OCI-LY3 (cell line): ENCODE measurements around the gene POMGNT2.

ENCODE experiments used
- H2AFZ ChIP-seq: fragments of 200-600, 300-600 bp; shearing (Covaris generic); 2 replicates; pipeline ENCODE4 v1.6.0; 2014; ENCODE audit warnings: antibody characterized with exemption, low read depth, low read length
- H3K27ac ChIP-seq: fragments of 200-600, 300-600 bp; sonication (generic); 2 replicates; pipeline ENCODE4 v1.5.1; 2014; ENCODE audit warnings: mild to moderate bottlenecking, low read length, moderate library complexity, mixed read lengths
- H3K27me3 ChIP-seq: fragments of 200-600, 300-600 bp; sonication (generic); 2 replicates; pipeline ENCODE4 v1.6.1; 2014; ENCODE audit warnings: low read depth, low read length, mixed read lengths
- H3K36me3 ChIP-seq: fragments of 200-600, 300-600 bp; sonication (generic); replicated peaks from 2 replicates; pipeline ENCODE3; 2014; ENCODE audit warnings: low read depth, low read length, mixed read lengths
- H3K4me1 ChIP-seq: fragments of 300-600, 200-600 bp; sonication (generic); 2 replicates; pipeline ENCODE4 v1.6.1; 2014; ENCODE audit warnings: low read length, mixed read lengths
- H3K4me2 ChIP-seq: fragments of 200-600, 300-600 bp; sonication (generic); 2 replicates; pipeline ENCODE4 v1.6.1; 2014; ENCODE audit warnings: low read length, mixed read lengths
- H3K4me3 ChIP-seq: fragments of 300-600, 200-600 bp; sonication (generic); 2 replicates; pipeline ENCODE4 v1.5.1; 2014; ENCODE audit warnings: antibody characterized with exemption, mild to moderate bottlenecking, low read length, moderate library complexity
- H3K79me2 ChIP-seq: fragments of 300-600, 200-600 bp; shearing (Covaris generic); 2 replicates; pipeline ENCODE4 v1.6.1; 2014; ENCODE audit warnings: mild to moderate bottlenecking, low read length, mixed read lengths
- H3K9ac ChIP-seq: fragments of 300-600, 200-600 bp; shearing (Covaris generic); 2 replicates; pipeline ENCODE4 v1.6.0; 2014; ENCODE audit warnings: mild to moderate bottlenecking, low read length, moderate library complexity
- H3K9me3 ChIP-seq: fragments of 200-600, 300-600 bp; shearing (Covaris generic); 2 replicates; pipeline ENCODE4 v1.6.1; 2014; ENCODE audit warnings: low read length, mixed read lengths; ENCODE audit not compliant: insufficient read depth
- H4K20me1 ChIP-seq: fragments of 200-600, 300-600 bp; sonication (generic); 2 replicates; pipeline ENCODE4 v1.6.1; 2016; ENCODE audit warnings: low read length, mixed read lengths; ENCODE audit not compliant: insufficient read depth
- CTCF ChIP-seq: fragments of 200-600, 300-600 bp; sonication (generic); IDR thresholded peaks from 2 replicates; pipeline ENCODE4 v1.5.1; 2014; ENCODE audit warnings: antibody characterized with exemption, low read length, low read depth
- EZH2phosphoT487 ChIP-seq: fragments of 200-600 bp; shearing (Covaris generic); IDR thresholded peaks from 2 replicates; pipeline ENCODE4 v1.6.1; 2018; ENCODE audit warnings: antibody characterized with exemption, mixed run types, low read depth

Gene POMGNT2

GRCh38 chr3:43031889-43032545 is 73.9 kb downstream of the POMGNT2 start:
- Histone ChIP-seq H3K27ac (no peak overlapping the region), H3K27me3 (peaks cover 25% of the 10 kb centered on the region), H3K36me3 (no peaks in the 10 kb centered on the region), H2AFZ (no peak overlapping the region), H4K20me1 (no peaks in the 10 kb centered on the region), H3K9me3 (no peaks in the 10 kb centered on the region), H3K4me3 (no peak overlapping the region), H3K9ac (no peak overlapping the region), H3K4me2 (no peak overlapping the region), H3K79me2 (no peaks in the 10 kb centered on the region), H3K4me1 (peaks cover 11% of the 10 kb centered on the region)
- TF ChIP-seq CTCF (no peak), EZH2phosphoT487 (no peak)

- Histone ChIP-seq H3K27me3 (peaks cover 19% of the 10 kb centered on the region), H3K4me2 (peak overlapping the region; percentile 0; the same call in 1 of the 2 replicates), H3K9ac (no peak overlapping the region)
Measured at GRCh38 chr3:43031485-43031884, 74.4 kb downstream of the POMGNT2 start.

GRCh38 chr3:43030162-43030935 is 75.5 kb downstream of the POMGNT2 start:
- no peak for TF ChIP-seq EZH2phosphoT487
- no peak for TF ChIP-seq CTCF

More at GRCh38 chr3:43031485-43031884, 74.4 kb downstream of the POMGNT2 start:
- no peaks in the 10 kb centered on the region for H3K9me3 ChIP-seq
- no peaks in the 10 kb centered on the region for H3K79me2 ChIP-seq
- H3K27ac ChIP-seq: no peak overlapping the region
- H3K4me3 ChIP-seq: no peak overlapping the region
- no peak for TF ChIP-seq CTCF
- TF ChIP-seq EZH2phosphoT487: no peak
- H4K20me1 ChIP-seq: no peaks in the 10 kb centered on the region
- H3K4me1 ChIP-seq: peaks cover 11% of the 10 kb centered on the region
- peak overlapping the region; percentile 22; the same call in 1 of the 2 replicates for H2AFZ ChIP-seq
- H3K36me3 ChIP-seq: no peaks in the 10 kb centered on the region

More at GRCh38 chr3:43030162-43030935, 75.5 kb downstream of the POMGNT2 start:
- Histone ChIP-seq H2AFZ (no peak overlapping the region), H3K27me3 (peaks cover 17% of the 10 kb centered on the region), H3K27ac (no peak overlapping the region), H3K4me2 (no peak overlapping the region), H4K20me1 (no peaks in the 10 kb centered on the region), H3K4me3 (no peak overlapping the region), H3K4me1 (peaks cover 20% of the 10 kb centered on the region), H3K36me3 (no peaks in the 10 kb centered on the region), H3K9ac (no peak overlapping the region), H3K79me2 (no peaks in the 10 kb centered on the region), H3K9me3 (no peaks in the 10 kb centered on the region)
